Cardiac muscle cell (in vitro differentiated cells and primary cell): ENCODE measurements around the gene ANGPTL5. TPM values are rescaled to one million over a fixed set of nuclear protein-coding genes. Genes with fewer than 3 reads are reported as not detected.

Experiments used
- DNase-seq, 2 donors: peaks; one replicate each; pipeline versions ENCODE4 v3.0.0 to v3.0.0-alpha.2; 2010 to 2017; ENCODE audit warnings: low read depth in 1 of 2, low spot score in 1 of 2
- H3K27ac ChIP-seq: fragments of 200-600 bp; sonication (generic); 2 replicates; pipeline ENCODE4 v1.5.1; 2016
- H3K27me3 ChIP-seq: fragments of 200-600 bp; sonication (generic); 2 replicates; pipeline ENCODE4 v1.6.0; 2016; ENCODE audit warnings: control low read depth
- H3K36me3 ChIP-seq: fragments of 200-600 bp; sonication (generic); 2 replicates; pipeline ENCODE4 v1.5.1; 2016; ENCODE audit warnings: control low read depth
- H3K4me1 ChIP-seq: fragments of 200-600 bp; sonication (generic); 2 replicates; pipeline ENCODE4 v1.8.1; 2017; ENCODE audit warnings: low read depth, mild to moderate bottlenecking, mixed run types
- H3K4me3 ChIP-seq: fragments of 200-600 bp; sonication (generic); 2 replicates; pipeline ENCODE4 v1.5.1; 2016; ENCODE audit warnings: mild to moderate bottlenecking
- H3K9me3 ChIP-seq: fragments of 200-600 bp; sonication (generic); 2 replicates; pipeline ENCODE4 v1.5.1; 2017; ENCODE audit warnings: low read depth, mild to moderate bottlenecking, control low read depth
- polyA plus RNA-seq: library from polyadenylated mRNA; unstranded; fragments of >200 nt; fragmentation: Nextera tagmentation; extraction: Ambion mirVana; gene quantifications from 2 replicates; pipeline ENCODE4 v1.2.1, GENCODE V29; 2016
- total RNA-seq: library from RNA; depleted of rRNA; stranded (reverse); fragments of >200 nt; gene quantifications from 2 replicates; pipeline ENCODE4 v1.2.3, GENCODE V29; 2016
- TF ChIP-seq, protein P1 (sequence below): IDR thresholded peaks from 2 replicates; pipeline ENCODE4 v1.5.1; 2012; ENCODE audit warnings: low read depth, mild to moderate bottlenecking, low read length

ANGPTL5 gene
- total and polyA plus RNA-seq, 2 experiments from 2014 or later: not detected

- no peak overlapping the region for H3K4me3 ChIP-seq
- TF ChIP-seq, protein P1, sequence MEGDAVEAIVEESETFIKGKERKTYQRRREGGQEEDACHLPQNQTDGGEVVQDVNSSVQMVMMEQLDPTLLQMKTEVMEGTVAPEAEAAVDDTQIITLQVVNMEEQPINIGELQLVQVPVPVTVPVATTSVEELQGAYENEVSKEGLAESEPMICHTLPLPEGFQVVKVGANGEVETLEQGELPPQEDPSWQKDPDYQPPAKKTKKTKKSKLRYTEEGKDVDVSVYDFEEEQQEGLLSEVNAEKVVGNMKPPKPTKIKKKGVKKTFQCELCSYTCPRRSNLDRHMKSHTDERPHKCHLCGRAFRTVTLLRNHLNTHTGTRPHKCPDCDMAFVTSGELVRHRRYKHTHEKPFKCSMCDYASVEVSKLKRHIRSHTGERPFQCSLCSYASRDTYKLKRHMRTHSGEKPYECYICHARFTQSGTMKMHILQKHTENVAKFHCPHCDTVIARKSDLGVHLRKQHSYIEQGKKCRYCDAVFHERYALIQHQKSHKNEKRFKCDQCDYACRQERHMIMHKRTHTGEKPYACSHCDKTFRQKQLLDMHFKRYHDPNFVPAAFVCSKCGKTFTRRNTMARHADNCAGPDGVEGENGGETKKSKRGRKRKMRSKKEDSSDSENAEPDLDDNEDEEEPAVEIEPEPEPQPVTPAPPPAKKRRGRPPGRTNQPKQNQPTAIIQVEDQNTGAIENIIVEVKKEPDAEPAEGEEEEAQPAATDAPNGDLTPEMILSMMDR: no peak
Measured at GRCh38 chr11:101923554-101923953, 7.2 kb upstream of the ANGPTL5 start.

DNA sequence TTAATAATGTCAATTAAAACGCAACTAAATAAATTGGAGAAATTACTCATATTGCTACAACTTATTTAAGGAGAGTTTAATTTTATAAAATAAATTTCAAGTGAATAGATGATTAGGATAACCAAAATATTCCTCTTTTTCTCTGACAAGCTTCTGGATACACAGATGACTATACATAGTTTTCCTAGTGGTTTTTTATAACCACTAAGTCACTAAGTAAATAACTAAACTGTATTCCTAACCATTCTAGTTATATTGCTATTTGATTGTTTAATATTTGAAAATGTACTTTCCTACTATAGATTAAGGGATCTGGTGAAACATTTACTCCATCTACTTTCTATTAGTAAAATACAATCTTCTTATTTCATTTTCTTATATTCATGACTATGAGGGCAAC, 4.7 kb upstream of the ANGPTL5 start:
- Histone ChIP-seq H3K9me3 (no peaks in the 10 kb centered on the region), H3K27ac (no peak overlapping the region), H3K36me3 (no peaks in the 10 kb centered on the region), H3K4me3 (no peak overlapping the region), H3K27me3 (no peaks in the 10 kb centered on the region), H3K4me1 (no peaks in the 10 kb centered on the region)
- TF ChIP-seq, protein P1: no peak
- DNase-seq: no peak

More at GRCh38 chr11:101923554-101923953, 7.2 kb upstream of the ANGPTL5 start:
- Histone ChIP-seq H3K9me3 (no peaks in the 10 kb centered on the region), H3K27ac (no peak overlapping the region), H3K4me1 (no peaks in the 10 kb centered on the region), H3K36me3 (no peaks in the 10 kb centered on the region), H3K27me3 (no peaks in the 10 kb centered on the region)
- no peak for DNase-seq

DNA sequence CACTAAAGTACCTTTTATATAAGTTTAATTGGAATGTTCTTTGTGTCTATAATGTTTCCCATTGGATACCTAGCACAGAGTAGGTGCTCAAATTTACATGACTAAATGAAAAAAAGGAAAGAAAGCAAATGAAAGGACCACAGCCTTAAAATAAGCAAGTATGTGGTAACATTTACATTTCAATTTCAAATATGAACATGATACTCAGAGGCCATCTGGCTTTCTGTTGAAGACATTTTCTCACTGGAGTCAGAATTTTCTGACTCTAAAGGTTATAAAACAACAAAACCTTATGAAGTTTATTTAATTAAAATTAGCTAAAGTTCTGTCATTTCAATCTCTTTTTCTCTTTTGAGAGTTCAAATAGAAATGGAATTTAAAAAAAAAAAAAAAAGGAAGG, 904 bp upstream of the ANGPTL5 start:
- H3K4me1 ChIP-seq: peaks cover 3% of the 10 kb centered on the region
- no peaks in the 10 kb centered on the region for H3K9me3 ChIP-seq
- H3K36me3 ChIP-seq: no peaks in the 10 kb centered on the region
- no peak for DNase-seq
- no peak overlapping the region for H3K4me3 ChIP-seq
- TF ChIP-seq, protein P1: no peak
- H3K27me3 ChIP-seq: no peaks in the 10 kb centered on the region
- H3K27ac ChIP-seq: no peak overlapping the region

DNA sequence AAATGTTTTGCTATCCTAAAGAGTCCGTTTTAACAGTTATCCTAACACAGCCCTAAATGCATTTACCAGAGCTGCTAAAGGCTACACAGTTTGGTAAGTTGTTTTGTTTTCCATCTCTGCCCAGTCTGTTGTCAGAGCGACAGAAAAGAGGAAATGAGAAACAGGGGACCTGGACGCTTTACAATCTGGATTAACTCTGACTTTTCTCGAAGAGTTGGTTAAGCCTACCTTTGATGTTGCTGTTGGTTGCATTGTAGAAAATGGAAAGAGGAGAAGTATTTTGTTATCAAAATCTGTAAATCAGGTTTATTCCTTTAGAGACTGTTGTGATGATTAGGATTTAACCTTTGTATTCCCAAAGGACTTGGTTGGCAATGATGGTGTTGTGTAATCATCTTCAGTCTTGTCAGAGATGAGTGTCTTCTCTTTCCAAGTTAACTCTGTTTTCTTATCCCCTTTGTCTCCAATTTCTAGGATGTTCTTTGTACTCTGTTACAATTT, 481 bp downstream of the ANGPTL5 start:
- Histone ChIP-seq H3K36me3 (no peaks in the 10 kb centered on the region), H3K27ac (peak overlapping the region; percentile 16), H3K9me3 (no peaks in the 10 kb centered on the region), H3K4me3 (peak overlapping the region; percentile 54), H3K4me1 (peaks cover 3% of the 10 kb centered on the region), H3K27me3 (no peaks in the 10 kb centered on the region)
- TF ChIP-seq, protein P1: no peak
- peak in 1 of 2 donors; percentile 70 for DNase-seq

DNA sequence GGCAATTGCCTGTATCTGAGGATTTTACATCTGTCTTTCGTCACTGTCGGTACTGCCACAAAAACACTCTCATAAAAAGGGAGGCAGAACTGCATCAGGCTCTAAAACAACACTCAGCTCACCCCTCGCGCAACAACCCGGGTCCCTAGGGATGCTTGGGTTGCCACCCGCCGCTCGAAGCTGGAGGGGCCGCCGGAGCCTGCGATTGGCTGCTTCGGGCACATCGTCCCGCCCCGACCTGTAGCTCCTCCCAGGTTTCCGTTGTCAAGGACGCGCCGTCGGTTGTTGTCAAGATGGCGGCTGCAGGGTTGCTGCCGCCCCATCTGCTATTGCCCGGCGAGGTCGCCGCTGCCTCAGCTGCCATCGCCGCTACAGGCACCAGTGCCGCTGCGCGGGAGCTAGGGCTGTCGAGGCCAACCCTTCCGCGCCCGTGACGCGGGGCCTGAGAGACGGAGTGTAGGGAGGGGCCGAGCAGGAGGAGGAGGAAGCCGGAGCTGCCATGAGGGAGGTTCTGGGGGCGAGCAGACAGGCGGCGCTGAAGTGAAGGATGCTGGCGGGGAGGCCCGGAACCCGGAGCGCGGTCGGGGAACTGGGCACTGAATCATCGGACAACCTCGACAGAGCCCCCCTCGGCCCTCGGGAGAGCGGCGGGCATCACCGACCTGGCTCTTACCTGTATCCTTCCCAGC, 1.4 kb downstream of the ANGPTL5 start, which contains the start of gene CEP126:
TSS of gene CEP126 (plus strand) at position 273 of the 689 bp plus-strand sequence. CDS start at position 548, 275 bp downstream.
- H3K4me3 ChIP-seq: peak within 1 kb of the TSS; percentile 54
- DNase-seq: peak; percentile 97 to 98
- no peaks in the 10 kb centered on the region for H3K36me3 ChIP-seq
- H3K27ac ChIP-seq: peak within 1 kb of the TSS; percentile 16
- H3K27me3 ChIP-seq: no peaks in the 10 kb centered on the region
- H3K4me1 ChIP-seq: peaks cover 3% of the 10 kb centered on the region
- no peaks in the 10 kb centered on the region for H3K9me3 ChIP-seq
- TF ChIP-seq, protein P1: peak; percentile 52
